CD4-positive, alpha-beta T cell treated with Interferon alpha-2 for 1 hour (primary cell): Measurements from ENCODE around the gene MAP7D2.

Experiments used
- DNase-seq, 2 donors: peaks; one replicate each; pipeline ENCODE4 v3.0.0-alpha.2; 2020 to 2022

MAP7D2 gene

DNA sequence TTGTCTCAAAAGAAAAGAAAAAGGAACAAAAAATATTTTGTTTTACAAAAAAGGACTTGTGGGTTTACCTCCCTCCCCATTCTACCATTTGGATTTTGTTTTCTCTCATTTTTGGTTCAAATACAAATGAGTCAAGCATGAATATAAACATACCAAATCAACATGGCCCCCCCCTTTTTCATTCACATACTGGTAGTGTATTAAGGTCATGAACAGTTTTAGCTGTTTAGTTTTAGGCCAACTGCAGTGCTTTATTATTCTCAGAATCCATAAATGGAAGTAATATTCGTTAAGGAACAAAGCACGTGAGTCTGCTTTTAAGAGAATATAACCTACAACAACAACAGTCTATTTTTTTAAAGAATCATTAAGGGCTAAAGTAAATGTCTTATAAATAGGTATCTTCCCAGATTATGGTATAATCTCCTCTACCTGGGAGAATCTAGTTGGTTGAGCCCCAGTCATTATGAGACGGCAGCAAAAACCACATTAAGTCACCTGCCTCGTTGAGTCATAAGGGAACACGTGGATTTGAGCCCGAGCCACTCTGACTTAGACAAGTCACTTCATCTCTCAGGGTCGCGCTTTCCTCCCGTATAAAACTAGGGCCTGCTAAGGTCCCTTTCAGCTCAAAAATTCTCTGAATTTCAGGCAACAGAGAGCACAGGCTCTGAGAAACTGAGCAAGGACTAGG lies 152.5 kb downstream of the MAP7D2 start:
- no peak for DNase-seq

DNA sequence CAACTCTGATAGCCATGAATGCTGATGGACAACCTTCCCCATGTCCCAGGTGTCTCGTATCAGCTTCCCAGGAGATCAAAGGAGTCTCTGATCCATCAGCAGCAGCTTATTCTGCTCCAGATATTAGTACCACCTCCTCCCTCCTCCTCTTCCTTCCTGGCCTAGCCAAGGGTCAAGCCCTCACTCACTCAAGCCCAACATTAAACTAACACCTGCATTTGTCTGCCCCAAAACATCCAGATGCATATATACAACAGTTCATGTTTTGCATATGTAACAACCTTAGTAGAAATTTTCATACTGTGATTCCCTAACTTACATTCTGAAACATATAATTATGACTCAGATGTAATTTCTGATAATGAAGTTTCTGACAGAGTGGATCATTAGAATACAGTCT lies 155.8 kb downstream of the MAP7D2 start:
- no peak for DNase-seq

DNA sequence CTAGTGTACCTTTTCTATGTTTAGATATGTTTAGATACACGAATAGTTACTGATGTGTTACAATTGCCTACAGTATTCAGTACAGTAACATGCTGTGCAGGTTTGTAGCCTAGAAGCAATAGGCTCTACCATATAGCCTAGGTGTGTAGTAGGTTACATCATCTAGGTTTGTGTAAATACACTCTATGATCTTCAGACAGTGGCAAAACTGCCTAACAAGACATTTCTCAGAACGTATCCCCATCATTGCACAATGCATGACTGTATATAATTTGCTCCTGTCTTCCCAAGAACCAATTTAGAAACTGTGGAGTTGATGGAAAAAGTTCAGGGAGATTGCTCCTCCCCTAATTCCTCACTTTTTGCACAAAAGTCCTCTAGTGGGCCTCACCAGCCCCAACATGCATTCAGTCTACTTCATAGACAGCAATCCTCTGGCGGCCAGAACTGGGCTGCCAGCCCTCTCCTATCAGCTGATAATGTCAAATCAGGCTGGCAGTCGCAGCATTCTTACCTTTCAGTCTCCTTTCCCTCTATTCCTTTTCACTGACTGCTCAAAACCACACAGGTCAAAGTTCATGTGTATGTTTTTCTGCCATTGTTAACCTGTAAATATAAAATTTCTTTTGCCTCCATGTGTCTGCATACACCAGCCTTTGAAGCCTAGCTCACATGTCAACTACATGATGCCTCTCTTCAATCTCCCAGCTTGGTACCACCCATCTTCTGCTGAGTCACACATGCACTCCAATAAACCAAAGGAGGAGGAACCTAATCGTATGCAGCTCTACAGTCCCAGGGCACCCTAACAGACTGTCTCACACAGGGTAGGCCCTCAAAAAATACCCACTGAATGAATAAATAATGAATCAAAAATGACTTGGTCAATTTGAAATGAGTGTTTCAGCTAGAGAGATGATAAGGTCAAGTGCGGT lies 157.9 kb downstream of the MAP7D2 start:
- no peak for DNase-seq

DNA sequence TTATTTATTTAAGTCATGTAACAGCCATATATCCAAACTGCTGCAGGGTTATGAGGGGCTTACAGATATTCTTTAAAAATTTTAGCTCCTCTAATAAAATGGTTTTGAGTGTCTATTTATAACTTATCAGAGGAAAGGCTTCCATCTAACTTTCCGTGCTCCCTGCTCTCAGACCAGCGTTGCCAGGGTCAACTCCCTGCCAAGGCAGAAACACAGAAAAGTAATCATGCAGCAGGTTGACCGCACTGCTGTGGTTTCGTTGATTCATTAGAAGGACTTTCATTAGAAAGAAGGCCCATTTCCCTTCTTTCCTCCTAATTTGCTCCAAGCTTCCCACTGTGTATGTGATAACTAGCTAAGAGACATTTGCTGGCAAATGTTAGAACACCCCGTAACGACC lies 159.8 kb downstream of the MAP7D2 start:
- DNase-seq = no peak
